PC-9 (cell line): Measurements from ENCODE around the gene LCE1B. TPM values are rescaled to one million over a fixed set of nuclear protein-coding genes. Genes with fewer than 3 reads are reported as not detected.

Experiments used
- BruUV-seq: library from RNA; stranded (reverse); fragments of 400-500 nt; replicated peaks from 2 replicates; lab custom pipeline; 2021; lab: Mats Ljungman, UMichigan
- CTCF ChIA-PET: fragments of 300-600 bp; sonication (Branson Sonifier 250); formaldehyde crosslinking; loops from one replicate; lab custom pipeline; 2022; ENCODE audit warnings: antibody characterized with exemption; lab: Charles Lee
- POLR2A ChIA-PET: fragments of 300-600 bp; sonication (Branson Sonifier 250); formaldehyde crosslinking; loops from one replicate; lab custom pipeline; 2022; ENCODE audit warnings: antibody characterized with exemption; ENCODE audit not compliant: unreplicated experiment; lab: Charles Lee
- DNase-seq, 2 experiments: peaks; one replicate each; pipeline versions ENCODE4 v3.0.0 to v3.0.0-alpha.2; 2015 to 2022; ENCODE audit warnings: mixed read lengths in 1 of 2
- H2AFZ ChIP-seq: fragments of 200-600 bp; sonication (generic); 2 replicates; pipeline ENCODE4 v1.8.1; 2017; ENCODE audit warnings: antibody characterized with exemption
- H3F3A ChIP-seq: fragments of 200-600 bp; sonication (generic); 2 replicates; pipeline ENCODE4 v1.8.1; 2017; ENCODE audit warnings: antibody characterized with exemption, mild to moderate bottlenecking, low read depth; ENCODE audit not compliant: insufficient read depth
- H3K27ac ChIP-seq: fragments of 200-600 bp; sonication (generic); 2 replicates; pipeline ENCODE4 v1.6.1; 2016; ENCODE audit warnings: mixed run types
- H3K27me3 ChIP-seq: fragments of 200-600 bp; sonication (generic); 2 replicates; pipeline ENCODE4 v1.6.1; 2016; ENCODE audit warnings: low read depth, mixed run types; ENCODE audit not compliant: insufficient read depth
- H3K36me3 ChIP-seq: fragments of 200-600 bp; sonication (generic); 2 replicates; pipeline ENCODE4 v1.6.1; 2016; ENCODE audit warnings: low read depth, mixed run types
- H3K4me1 ChIP-seq: fragments of 200-600 bp; sonication (generic); replicated peaks from 2 replicates; pipeline ENCODE4 v1.6.1; 2016; ENCODE audit warnings: mixed run types; ENCODE audit not compliant: insufficient read depth
- H3K4me2 ChIP-seq: fragments of 200-600 bp; sonication (generic); 2 replicates; pipeline ENCODE4 v1.6.1; 2017; ENCODE audit warnings: mixed run types
- H3K4me3 ChIP-seq: fragments of 200-600 bp; sonication (generic); 2 replicates; pipeline ENCODE4 v1.6.1; 2016; ENCODE audit warnings: mixed run types
- H3K79me2 ChIP-seq: fragments of 200-600 bp; sonication (generic); 2 replicates; pipeline ENCODE4 v1.6.1; 2017; ENCODE audit warnings: low read depth, mixed run types
- H3K9me2 ChIP-seq: fragments of 200-600 bp; sonication (generic); 2 replicates; pipeline ENCODE4 v1.8.1; 2017; ENCODE audit warnings: mild to moderate bottlenecking; ENCODE audit not compliant: insufficient read depth
- H3K9me3 ChIP-seq: fragments of 200-600 bp; sonication (generic); 2 replicates; pipeline ENCODE4 v1.8.1; 2016; ENCODE audit warnings: low read depth; ENCODE audit not compliant: insufficient read depth
- H4K20me1 ChIP-seq: fragments of 200-600 bp; sonication (generic); 2 replicates; pipeline ENCODE4 v1.8.1; 2017; ENCODE audit not compliant: insufficient read depth
- CTCF ChIP-seq: fragments of 200-600 bp; sonication (generic); conservative IDR thresholded peaks from 2 replicates; pipeline ENCODE4 v1.6.1; 2017; ENCODE audit warnings: mixed run types, antibody characterized with exemption, mild to moderate bottlenecking, moderate library complexity
- EZH2 ChIP-seq: fragments of 200-600 bp; sonication (generic); IDR thresholded peaks from 2 replicates; pipeline ENCODE4 v1.8.0; 2017; ENCODE audit warnings: antibody characterized with exemption, low read depth
- intact Hi-C: fragments of 100-400 bp; cut with micrococcal nuclease; formaldehyde crosslinking; loops from one replicate; pipeline ENCODE4 v1.10.0; 2022; ENCODE audit not compliant: unreplicated experiment
- total RNA-seq: library from RNA; stranded (reverse); gene quantifications from 2 replicates; pipeline ENCODE4 v1.2.3, GENCODE V29; 2021

LCE1B gene
- total RNA-seq, 1 experiment from 2014 or later: not detected

DNA sequence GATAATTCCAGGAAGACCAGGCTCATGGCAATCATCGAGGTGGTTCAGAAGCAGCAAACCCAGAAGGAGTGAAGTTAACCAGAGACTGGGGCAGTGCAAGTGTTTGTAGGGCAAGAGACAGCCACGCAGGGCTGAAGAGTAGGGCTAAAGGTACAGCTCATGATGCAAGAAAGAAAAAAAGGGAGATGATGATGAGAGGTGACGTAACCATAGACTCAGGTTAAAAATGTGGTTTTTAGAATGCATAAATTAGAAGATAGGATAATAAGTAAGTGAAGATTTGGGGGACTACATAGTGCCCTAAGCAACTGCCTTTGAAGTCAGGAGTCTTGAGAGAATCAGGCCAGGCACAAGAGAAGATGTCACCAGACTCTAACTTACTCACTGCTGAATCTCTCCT lies 48.4 kb downstream of the LCE1B start:
- DNase-seq: no peak
- no peak overlapping the region for H3K4me3 ChIP-seq
- H3K4me1 ChIP-seq: no peaks in the 10 kb centered on the region
- no peak overlapping the region for H2AFZ ChIP-seq
- no peaks in the 10 kb centered on the region for H3F3A ChIP-seq
- intact Hi-C loops: no loop called here
- BruUV-seq: no TSS peak
- ChIA-PET POLR2A (no interaction called here), CTCF (no interaction called here)
- H4K20me1 ChIP-seq: no peaks in the 10 kb centered on the region
- H3K9me2 ChIP-seq: no peaks in the 10 kb centered on the region
- TF ChIP-seq EZH2 (no peak), CTCF (no peak)
- H3K27ac ChIP-seq: no peak overlapping the region
- no peaks in the 10 kb centered on the region for H3K9me3 ChIP-seq
- H3K79me2 ChIP-seq: no peaks in the 10 kb centered on the region
- H3K36me3 ChIP-seq: no peaks in the 10 kb centered on the region
- peaks cover 4% of the 10 kb centered on the region; the same call in 1 of the 2 replicates for H3K27me3 ChIP-seq
- no peak overlapping the region for H3K4me2 ChIP-seq

- ChIA-PET POLR2A (no interaction called here), CTCF (no interaction called here)
- Histone ChIP-seq H3K79me2 (no peaks in the 10 kb centered on the region), H3K27me3 (peaks cover 4% of the 10 kb centered on the region; the same call in 1 of the 2 replicates), H3K9me3 (no peaks in the 10 kb centered on the region), H3K4me3 (no peak overlapping the region), H3K9me2 (no peaks in the 10 kb centered on the region), H3K36me3 (no peaks in the 10 kb centered on the region), H3K27ac (no peak overlapping the region), H3F3A (no peaks in the 10 kb centered on the region), H3K4me1 (no peaks in the 10 kb centered on the region), H2AFZ (no peak overlapping the region; the same call in 1 of the 2 replicates), H4K20me1 (no peaks in the 10 kb centered on the region), H3K4me2 (no peak overlapping the region)
- TF ChIP-seq EZH2 (no peak), CTCF (no peak)
- no peak for DNase-seq
- BruUV-seq: no TSS peak
- intact Hi-C loops: no loop called here
These were observed 49.6 kb downstream of the LCE1B start for GRCh38 chr1:152861374-152861773.

Other genes starting within 250 kb of the LCE1B start
- gene LCE3E, start 245.2 kb upstream of the LCE1B start, total RNA-seq: not detected in 2 replicates
- gene LCE3D, start 231.5 kb upstream of the LCE1B start, total RNA-seq: not detected in 2 replicates
- not detected in 2 replicates for gene LCE3C, start 211.7 kb upstream of the LCE1B start, total RNA-seq
- gene LCE3B, start 198.2 kb upstream of the LCE1B start, total RNA-seq: not detected in 2 replicates
- gene LCE3A, start 188.9 kb upstream of the LCE1B start, total RNA-seq: not detected in 2 replicates
- not detected in 2 replicates for gene LCE2D, start 148.6 kb upstream of the LCE1B start, total RNA-seq
- gene LCE2C, start 136.7 kb upstream of the LCE1B start, total RNA-seq: not detected in 2 replicates
- not detected in 2 replicates for gene LCE2B, start 125.8 kb upstream of the LCE1B start, total RNA-seq
- gene LCE2A, start 113.6 kb upstream of the LCE1B start, total RNA-seq: not detected in 2 replicates
- gene LCE4A, start 103.8 kb upstream of the LCE1B start, total RNA-seq: not detected in 2 replicates
- not detected in 2 replicates for gene KPRP, start 53.9 kb upstream of the LCE1B start, total RNA-seq
- not detected in 2 replicates for gene LCE1F, start 36.8 kb upstream of the LCE1B start, total RNA-seq
- gene LCE1E, start 25.7 kb upstream of the LCE1B start, total RNA-seq: not detected in 2 replicates
- not detected in 2 replicates for gene LCE1D, start 15.2 kb upstream of the LCE1B start, total RNA-seq
- gene LCE1C, start 5.3 kb upstream of the LCE1B start, total RNA-seq: not detected in 2 replicates
- gene LCE1A, start 15.5 kb downstream of the LCE1B start, total RNA-seq: not detected in 2 replicates
- not detected in 2 replicates for gene LCE6A, start 30.9 kb downstream of the LCE1B start, total RNA-seq
- gene LCE7A, start 48.0 kb downstream of the LCE1B start, total RNA-seq: not detected in 2 replicates
- gene SMCP, start 66.4 kb downstream of the LCE1B start, total RNA-seq: not detected in 2 replicates
- not detected in 2 replicates for gene IVL, start 96.6 kb downstream of the LCE1B start, total RNA-seq
- gene SPRR5, start 135.2 kb downstream of the LCE1B start, total RNA-seq: not detected in 2 replicates
- gene SPRR4, start 158.7 kb downstream of the LCE1B start, total RNA-seq: not detected in 2 replicates
- gene SPRR1A, start 172.1 kb downstream of the LCE1B start, total RNA-seq: not detected in 2 replicates
- gene SPRR3, start 189.8 kb downstream of the LCE1B start, total RNA-seq: 0.57 TPM in 1 of 2 replicates, not detected in the other
- gene SPRR1B, start 219.2 kb downstream of the LCE1B start, total RNA-seq: not detected in 2 replicates
- not detected in 2 replicates for gene SPRR2D, start 229.1 kb downstream of the LCE1B start, total RNA-seq
- gene SPRR2A, start 245.5 kb downstream of the LCE1B start, total RNA-seq: not detected in 2 replicates